Stimulated activated CD8-positive, alpha-beta memory T cell treated with anti-CD3 and anti-CD28 coated beads, Interleukin-2, amount 100 ng/mL, for 1 hour (primary cell): ENCODE results near the gene SLC25A39.

ENCODE experiments used
- DNase-seq, 2 donors: peaks; one replicate each; pipeline ENCODE4 v3.0.0-alpha.2; 2020; ENCODE audit warnings: low read depth in 2 of 2

The SLC25A39 gene

DNA sequence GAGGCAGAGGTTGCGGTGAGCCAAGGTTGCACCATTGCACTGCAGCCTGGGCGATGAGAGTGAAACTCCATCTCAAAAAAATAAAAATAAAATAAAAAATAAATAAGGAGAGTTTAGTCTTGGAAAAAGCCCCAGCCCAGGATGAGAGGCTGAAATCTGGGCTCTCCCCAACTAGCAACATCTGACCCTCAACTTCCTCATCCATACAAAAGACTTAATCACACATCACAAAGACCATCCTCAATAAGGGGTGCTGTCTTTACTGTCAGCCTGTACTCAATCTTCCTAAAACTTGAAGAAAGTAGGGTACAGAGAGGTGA, 45.3 kb downstream of the SLC25A39 start:
- DNase-seq = no peak

DNA sequence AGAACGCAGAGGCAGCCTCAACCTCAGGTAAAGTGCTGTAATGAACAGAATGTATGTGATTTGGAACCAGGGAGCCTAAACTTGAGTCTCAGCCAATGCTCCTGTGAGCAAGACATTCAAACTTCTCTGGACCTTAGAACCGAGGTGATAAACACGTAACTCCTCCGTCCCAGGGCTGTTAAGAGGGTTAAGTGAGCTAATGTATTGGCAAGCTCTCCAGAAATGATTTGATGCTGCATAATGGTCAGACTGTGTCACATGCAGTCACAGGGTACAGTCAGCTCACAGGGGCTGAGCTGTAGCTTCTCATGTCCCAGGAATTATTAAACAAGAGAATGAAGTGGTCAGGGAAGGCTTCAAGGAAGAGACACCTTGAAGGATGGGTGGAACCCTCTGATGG, 46.6 kb downstream of the SLC25A39 start:
- no peak for DNase-seq

DNA sequence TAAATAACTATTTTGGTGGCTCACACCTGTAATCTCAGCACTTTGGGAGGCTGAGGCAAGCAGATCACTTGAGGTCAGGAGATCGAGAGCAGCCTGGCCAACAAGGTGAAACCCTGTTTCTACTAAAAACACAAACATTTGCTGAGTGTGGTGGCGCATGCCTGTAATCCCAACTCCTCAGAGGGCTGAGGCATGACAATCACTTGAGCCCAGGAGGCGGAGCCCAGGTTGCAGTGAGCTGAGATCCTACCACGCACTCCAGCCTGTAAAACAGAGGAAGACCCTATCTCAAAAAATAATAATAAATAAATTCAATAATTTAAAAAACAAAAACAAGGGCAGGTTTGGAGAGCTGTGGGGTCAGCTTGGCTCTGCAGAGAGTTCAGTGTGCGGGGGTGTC, 51.0 kb downstream of the SLC25A39 start:
- DNase-seq = no peak

DNA sequence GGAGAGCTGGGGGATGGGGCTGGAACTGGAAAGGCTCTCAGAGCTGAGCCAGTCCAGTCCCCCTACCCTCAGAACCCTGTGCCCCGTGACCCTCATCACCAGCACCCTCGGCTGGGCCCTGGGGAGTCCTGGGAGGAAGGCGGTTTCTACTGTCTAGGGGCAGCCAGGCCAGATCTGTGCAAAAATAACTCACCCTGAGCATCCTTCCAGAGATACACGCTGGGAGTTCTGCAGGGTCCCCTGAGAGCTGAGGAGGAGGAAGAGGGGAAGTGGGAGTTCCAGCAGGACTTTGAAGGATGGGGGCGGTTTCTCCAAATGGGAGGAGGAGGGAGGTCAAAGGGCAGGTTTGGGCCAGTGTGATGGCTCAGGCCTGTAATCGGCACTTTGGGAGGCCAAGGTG, 51.7 kb downstream of the SLC25A39 start:
- no peak for DNase-seq

DNA sequence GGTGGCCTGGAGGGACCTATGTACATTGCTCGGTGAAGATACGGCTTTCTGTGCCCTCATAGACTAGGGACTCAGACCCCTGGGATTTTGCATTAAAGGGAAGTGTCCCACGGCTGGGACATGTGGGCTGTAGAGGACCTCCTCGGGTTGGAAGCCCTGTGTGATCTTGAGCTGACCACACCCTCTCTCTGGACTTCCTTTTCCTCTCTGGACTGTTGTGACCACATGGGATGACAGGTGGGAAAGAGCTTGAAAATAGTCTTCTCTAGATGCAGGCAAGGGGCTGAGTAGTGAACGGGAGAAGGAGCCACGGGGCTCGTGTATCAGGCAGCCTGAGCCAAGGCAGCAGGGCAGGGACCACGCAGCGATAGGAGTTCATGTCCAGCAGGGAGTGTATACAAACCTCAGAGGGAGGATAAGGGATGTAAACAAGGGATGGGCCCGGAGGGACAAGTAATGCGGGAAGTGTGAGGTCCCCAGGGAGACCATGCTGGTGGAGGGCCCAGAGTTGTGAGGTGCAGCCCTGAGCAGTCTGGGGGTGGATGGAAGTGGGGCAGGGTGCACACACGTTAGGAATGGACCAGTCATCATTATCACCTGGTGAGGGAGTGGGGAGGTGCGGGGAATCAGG, 52.2 kb downstream of the SLC25A39 start:
- no peak for DNase-seq
